ENCODE results near the gene INTS3.

- TF ChIP-seq, protein P1, sequence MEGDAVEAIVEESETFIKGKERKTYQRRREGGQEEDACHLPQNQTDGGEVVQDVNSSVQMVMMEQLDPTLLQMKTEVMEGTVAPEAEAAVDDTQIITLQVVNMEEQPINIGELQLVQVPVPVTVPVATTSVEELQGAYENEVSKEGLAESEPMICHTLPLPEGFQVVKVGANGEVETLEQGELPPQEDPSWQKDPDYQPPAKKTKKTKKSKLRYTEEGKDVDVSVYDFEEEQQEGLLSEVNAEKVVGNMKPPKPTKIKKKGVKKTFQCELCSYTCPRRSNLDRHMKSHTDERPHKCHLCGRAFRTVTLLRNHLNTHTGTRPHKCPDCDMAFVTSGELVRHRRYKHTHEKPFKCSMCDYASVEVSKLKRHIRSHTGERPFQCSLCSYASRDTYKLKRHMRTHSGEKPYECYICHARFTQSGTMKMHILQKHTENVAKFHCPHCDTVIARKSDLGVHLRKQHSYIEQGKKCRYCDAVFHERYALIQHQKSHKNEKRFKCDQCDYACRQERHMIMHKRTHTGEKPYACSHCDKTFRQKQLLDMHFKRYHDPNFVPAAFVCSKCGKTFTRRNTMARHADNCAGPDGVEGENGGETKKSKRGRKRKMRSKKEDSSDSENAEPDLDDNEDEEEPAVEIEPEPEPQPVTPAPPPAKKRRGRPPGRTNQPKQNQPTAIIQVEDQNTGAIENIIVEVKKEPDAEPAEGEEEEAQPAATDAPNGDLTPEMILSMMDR (conservative IDR thresholded peaks at IDR 0.05): no peak
- TF ChIP-seq ZFX (IDR thresholded peaks at IDR 0.05): no peak
These were observed 61.7 kb downstream of the INTS3 start for GRCh38 chr1:153789478-153790034.
